Activated naive CD8-positive, alpha-beta T cell treated with anti-CD3 and anti-CD28 coated beads, Interleukin-2, amount 10 ng/mL, durations not matched to agents 7 days and 5 days (primary cell): ENCODE data around the gene KRTAP5-3. TPM values are rescaled to one million over a fixed set of nuclear protein-coding genes. Genes with fewer than 3 reads are reported as not detected.

Experiments
- ATAC-seq: fragments of 150-1000 bp; cut with Tn5 transposase; one replicate; pipeline ENCODE4 v1.10.0; 2021; ENCODE audit warnings: low read depth, moderate library complexity
- POLR2A ChIA-PET: fragments of 350-600 bp; sonication (Branson Sonifier 250); formaldehyde crosslinking; loops from one replicate; lab custom pipeline; 2021; ENCODE audit warnings: antibody characterized with exemption; lab: Charles Lee
- DNase-seq: peaks from one replicate; pipeline ENCODE4 v3.0.0; 2021
- H3K27ac Mint-ChIP-seq: one replicate; pipeline ENCODE4 v1.8.0; 2022; ENCODE audit warnings: mild to moderate bottlenecking, mixed read lengths
- H3K27me3 Mint-ChIP-seq: one replicate; pipeline ENCODE4 v1.8.0; 2022; ENCODE audit warnings: mild to moderate bottlenecking, moderate library complexity, mixed read lengths
- H3K36me3 Mint-ChIP-seq: one replicate; pipeline ENCODE4 v1.8.0; 2021; ENCODE audit warnings: mild to moderate bottlenecking, mixed read lengths
- H3K4me1 Mint-ChIP-seq: one replicate; pipeline ENCODE4 v1.8.0; 2021; ENCODE audit warnings: mixed read lengths
- H3K4me3 Mint-ChIP-seq: one replicate; pipeline ENCODE4 v1.8.0; 2022; ENCODE audit warnings: mild to moderate bottlenecking, moderate library complexity, mixed read lengths
- H3K9me3 Mint-ChIP-seq: one replicate; pipeline ENCODE4 v1.8.0; 2021; ENCODE audit warnings: mixed read lengths
- total RNA-seq, 2 experiments: library from RNA; stranded (reverse); gene quantifications; one replicate each; pipeline ENCODE4 v1.2.3, GENCODE V29; 2021

KRTAP5-3 gene, protein sequence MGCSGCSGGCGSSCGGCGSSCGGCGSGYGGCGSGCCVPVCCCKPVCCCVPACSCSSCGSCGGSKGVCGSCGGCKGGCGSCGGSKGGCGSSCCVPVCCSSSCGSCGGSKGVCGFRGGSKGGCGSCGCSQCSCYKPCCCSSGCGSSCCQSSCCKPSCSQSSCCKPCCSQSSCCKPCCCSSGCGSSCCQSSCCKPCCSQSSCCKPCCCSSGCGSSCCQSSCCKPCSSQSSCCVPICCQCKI
- not detected for total RNA-seq

DNA sequence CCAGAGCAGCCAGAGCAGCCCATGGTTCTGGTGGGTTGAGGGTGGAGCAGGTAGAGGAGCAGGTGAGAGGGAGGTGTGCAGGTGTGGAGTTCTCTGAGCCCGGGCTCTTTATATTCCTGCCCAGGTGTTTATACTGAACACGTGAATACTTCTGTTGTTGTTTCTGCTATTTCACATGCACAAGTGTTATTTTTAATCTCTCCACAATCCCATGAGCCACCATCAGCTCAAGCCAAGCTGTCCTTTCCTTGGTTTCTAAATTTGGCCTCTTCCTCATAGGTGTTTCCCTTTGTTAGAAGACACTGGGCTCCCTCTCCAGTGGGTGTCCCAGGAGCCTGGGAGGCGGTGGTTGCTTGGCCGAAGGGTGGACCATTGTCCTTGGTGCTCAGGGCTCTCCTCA is at the start of gene KRTAP5-3:
TSS of gene KRTAP5-3 (minus strand) at position 101 of the 400 bp plus-strand sequence. CDS start at position 23, 78 bp downstream.
- no peaks in the 10 kb centered on the region for H3K9me3 Mint-ChIP-seq
- no peak within 1 kb of the TSS for H3K4me3 Mint-ChIP-seq
- POLR2A ChIA-PET = no interaction called here
- peaks cover 12% of the 10 kb centered on the region for H3K27me3 Mint-ChIP-seq
- no peaks in the 10 kb centered on the region for H3K4me1 Mint-ChIP-seq
- no peak for ATAC-seq
- no peak within 1 kb of the TSS for H3K27ac Mint-ChIP-seq
- no peak for DNase-seq
- H3K36me3 Mint-ChIP-seq = no peaks in the 10 kb centered on the region

DNA sequence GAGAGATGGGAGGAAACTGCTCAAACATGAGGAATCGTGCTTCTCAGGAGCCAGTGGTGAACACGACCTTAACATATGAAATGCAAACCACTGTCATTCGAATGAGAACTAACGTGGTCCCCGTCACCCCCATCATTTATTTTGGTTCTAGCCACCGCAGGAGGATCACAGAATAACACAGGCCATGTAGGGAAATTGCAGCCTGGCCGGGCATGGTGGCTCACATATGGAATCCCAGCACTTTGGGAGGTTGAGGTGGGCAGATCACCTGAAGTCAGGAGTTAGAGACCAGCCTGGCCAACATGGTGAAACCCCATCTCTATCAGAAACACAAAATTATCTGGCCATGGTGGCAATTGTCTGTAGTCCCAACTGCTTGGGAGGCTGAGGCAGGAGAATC is 48.4 kb upstream of the KRTAP5-3 start:
- ATAC-seq = no peak
- H3K27ac Mint-ChIP-seq = no peak overlapping the region
- POLR2A ChIA-PET = no interaction called here
- H3K27me3 Mint-ChIP-seq = peaks cover 27% of the 10 kb centered on the region
- H3K4me3 Mint-ChIP-seq = no peak overlapping the region
- peak; percentile 10 for DNase-seq
- no peaks in the 10 kb centered on the region for H3K9me3 Mint-ChIP-seq
- H3K36me3 Mint-ChIP-seq = no peaks in the 10 kb centered on the region
- peaks cover 3% of the 10 kb centered on the region for H3K4me1 Mint-ChIP-seq

DNA sequence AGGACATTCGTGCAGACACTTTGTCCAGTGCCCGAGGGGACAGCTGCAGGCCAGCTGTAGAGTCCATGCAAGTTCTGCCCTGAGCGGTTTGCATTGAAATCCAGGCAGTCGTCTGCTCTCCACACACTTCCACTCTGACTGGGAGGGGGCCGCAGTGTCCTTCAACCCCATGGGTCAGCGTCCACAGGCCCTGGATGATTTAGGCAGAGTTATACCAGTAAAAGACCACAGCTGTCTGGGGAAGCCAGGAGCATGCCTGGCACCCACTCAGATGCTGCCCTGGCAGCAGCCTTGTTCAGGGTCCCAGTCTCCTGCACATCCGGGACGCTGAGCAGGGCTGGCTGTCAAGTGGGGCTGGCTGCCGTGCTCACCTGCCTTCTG is 47.8 kb upstream of the KRTAP5-3 start:
- H3K4me1 Mint-ChIP-seq = peaks cover 3% of the 10 kb centered on the region
- peaks cover 24% of the 10 kb centered on the region for H3K27me3 Mint-ChIP-seq
- H3K9me3 Mint-ChIP-seq = no peaks in the 10 kb centered on the region
- DNase-seq (peak; percentile 9), ATAC-seq (no peak)
- H3K36me3 Mint-ChIP-seq = no peaks in the 10 kb centered on the region
- POLR2A ChIA-PET = no interaction called here
- no peak overlapping the region for H3K27ac Mint-ChIP-seq
- no peak overlapping the region for H3K4me3 Mint-ChIP-seq

DNA sequence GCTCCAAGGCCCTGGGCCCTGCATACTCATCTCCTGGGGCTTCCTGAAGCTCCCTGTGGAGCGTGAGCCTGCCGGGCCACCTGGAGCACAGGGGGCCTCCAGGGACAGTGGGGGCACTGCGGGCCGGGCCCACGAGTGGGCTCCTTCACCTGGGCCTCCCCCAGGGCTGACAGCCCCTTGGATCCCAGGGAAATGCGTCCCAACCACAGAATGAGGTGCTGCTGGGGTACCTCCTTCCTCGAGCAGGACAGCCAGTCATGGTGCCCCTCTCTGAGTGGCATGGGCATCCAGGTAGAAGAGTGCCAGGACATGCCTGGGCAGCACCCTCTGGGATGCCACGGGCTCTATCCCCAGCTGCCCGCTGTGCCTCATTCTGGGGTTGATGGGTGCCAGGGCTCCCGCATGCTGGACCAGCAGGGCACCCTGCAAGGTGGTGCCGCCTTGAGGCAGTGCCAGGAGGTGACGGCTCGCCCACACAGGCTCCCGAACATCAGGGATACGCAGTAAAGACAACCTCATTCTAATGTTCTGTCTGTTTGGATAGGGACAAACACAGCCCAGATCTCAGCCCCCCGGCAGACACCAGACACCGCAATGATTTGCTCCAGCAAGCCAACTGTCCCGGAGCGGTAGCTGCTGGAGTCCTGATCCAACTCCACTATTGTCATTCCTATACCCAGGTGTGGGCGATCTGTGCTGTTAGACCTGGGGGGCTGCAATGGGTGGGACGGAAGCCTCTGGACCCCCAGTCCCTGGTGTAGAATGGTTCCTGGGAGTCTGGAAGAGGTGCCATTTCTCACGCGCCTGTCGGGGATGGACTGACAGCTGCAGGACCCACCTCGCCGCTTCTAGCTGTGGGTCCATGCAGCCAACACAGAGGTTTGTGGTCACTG is 47.2 kb upstream of the KRTAP5-3 start:
- H3K27me3 Mint-ChIP-seq = peaks cover 24% of the 10 kb centered on the region
- no peaks in the 10 kb centered on the region for H3K36me3 Mint-ChIP-seq
- H3K4me3 Mint-ChIP-seq = no peak overlapping the region
- peaks cover 3% of the 10 kb centered on the region for H3K4me1 Mint-ChIP-seq
- no peaks in the 10 kb centered on the region for H3K9me3 Mint-ChIP-seq
- no peak overlapping the region for H3K27ac Mint-ChIP-seq
- DNase-seq (peak; percentile 22), ATAC-seq (no peak)
- POLR2A ChIA-PET = no interaction called here

DNA sequence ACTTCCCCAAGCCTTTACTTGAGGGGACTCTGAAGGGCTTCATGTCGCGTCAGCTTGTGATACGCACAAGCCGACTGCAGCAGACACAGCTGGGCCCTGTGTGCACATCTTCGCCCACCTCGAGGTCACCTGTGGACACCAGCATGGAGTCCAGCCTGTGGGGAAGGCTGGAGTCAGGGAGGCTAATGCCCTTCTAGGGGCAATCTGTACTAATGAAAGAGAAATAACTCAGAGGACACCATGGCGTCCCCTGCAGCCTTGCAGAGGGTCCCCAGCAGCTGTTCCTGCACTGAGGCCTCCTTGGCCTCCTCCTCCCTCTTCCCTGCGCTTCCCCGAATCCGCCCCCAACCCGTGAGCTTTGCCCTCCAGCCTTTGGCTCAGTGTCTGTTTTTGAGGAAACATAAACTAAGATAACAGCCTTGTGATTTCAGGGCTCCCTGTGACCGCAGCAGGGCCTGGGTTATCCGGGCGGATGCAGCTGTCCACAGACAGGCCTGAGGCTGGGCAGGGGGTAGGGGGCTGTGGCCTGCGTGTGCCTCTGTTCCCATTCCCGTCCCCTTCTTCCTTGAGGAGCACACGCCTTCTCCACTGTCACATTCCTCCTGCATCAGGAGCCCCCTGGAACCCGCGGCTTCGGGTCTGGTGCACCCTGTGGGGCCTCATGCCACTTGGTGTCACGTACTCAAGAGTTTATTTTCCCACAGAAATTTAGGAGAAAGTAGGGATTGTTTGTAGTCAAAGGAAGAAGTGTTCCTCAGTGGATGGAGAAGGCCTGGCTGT is 46.3 kb upstream of the KRTAP5-3 start:
- Mint-ChIP-seq H3K27me3 (peaks cover 17% of the 10 kb centered on the region), H3K27ac (no peak overlapping the region), H3K36me3 (no peaks in the 10 kb centered on the region), H3K4me3 (no peak overlapping the region), H3K9me3 (no peaks in the 10 kb centered on the region), H3K4me1 (peaks cover 3% of the 10 kb centered on the region)
- POLR2A ChIA-PET = no interaction called here
- ATAC-seq (no peak), DNase-seq (peak; percentile 15)

DNA sequence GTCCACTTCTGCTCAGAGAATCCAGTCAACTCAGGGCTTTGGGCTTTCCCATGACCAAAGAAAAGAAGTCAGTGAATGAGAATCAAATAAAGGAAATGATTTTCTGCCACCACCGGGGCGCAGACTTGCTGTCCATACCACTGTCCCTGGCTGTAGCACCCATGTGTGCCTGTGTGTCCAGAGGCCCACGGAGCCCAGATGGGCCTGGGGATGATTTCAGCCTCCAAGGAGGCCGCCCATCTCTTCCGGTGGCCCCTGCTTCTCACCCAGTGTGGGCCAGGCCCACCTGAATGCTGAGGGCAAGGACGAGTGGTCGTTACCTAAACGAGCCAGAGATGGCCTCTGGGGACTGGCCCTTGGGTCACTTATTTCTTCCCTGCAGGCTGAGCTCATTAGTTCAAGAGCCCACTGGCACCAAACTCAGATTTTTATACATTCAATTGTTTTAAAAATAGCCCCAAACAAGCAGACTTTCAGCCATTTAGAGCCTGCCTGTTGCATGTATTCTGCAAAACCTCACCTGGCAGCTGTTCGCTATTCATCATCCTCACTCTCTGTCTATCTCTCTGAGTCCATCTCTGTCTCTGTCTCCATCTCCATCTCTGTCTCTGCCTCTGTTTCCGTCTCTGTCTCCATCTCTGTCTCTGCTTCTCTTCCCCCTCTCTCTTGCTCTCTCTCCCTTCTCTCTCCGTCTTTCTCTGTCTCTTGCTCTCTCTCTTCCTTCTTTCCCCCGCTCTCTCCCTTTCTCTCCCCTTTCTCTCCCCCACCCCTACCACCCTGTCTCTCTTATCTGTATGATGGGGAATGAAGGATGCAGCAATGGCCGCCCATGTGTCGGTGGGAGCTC is 45.5 kb upstream of the KRTAP5-3 start:
- no peak for ATAC-seq
- H3K27ac Mint-ChIP-seq = no peak overlapping the region
- H3K4me3 Mint-ChIP-seq = no peak overlapping the region
- H3K4me1 Mint-ChIP-seq = no peaks in the 10 kb centered on the region
- H3K36me3 Mint-ChIP-seq = no peaks in the 10 kb centered on the region
- no peak for DNase-seq
- POLR2A ChIA-PET = interaction anchor here (1.0 kb wide), 1 partner anchor 179 kb away, joined by 5 read pairs; no protein-coding TSS in a partner anchor
- H3K27me3 Mint-ChIP-seq = peaks cover 10% of the 10 kb centered on the region
- no peaks in the 10 kb centered on the region for H3K9me3 Mint-ChIP-seq

DNA sequence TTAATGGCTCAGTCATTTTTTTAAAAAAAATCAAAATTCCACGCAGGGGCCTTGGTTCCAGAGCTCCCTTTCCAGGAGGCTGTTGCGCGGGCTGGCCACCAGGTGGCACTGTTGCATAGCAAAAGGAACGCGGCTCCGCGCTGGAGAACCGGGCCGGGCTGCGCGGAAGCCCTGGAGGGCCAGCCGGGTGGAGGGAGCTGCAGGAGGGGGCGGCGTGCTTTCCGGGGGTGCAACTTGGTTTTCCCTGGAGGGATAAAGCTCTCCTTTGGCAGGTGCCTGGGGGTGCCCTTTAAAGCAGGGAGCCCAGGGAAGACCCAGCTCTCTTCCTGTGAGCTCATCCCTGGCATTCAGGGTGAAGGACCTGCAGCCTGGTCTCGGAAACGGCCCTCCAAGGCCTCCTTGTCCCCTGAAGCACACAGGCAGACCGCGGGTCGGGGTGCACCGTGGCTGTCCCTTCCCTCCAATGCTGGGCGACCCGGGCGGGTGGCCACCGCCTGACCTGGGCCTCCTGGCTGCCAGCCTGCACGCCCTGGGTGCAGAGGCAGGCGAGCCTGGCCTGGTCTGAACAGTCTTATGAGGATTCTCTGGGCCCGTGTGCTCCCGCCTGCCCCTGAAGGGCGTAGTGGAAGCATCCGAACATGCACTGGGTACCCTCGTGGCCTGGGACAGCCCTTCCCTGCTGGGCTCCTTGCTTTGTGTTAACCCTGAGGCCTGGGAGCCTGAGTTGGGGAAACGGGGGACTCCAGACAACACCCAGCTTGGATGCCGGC is 44.7 kb upstream of the KRTAP5-3 start:
- Mint-ChIP-seq H3K36me3 (no peaks in the 10 kb centered on the region), H3K4me1 (no peaks in the 10 kb centered on the region), H3K27me3 (peaks cover 8% of the 10 kb centered on the region), H3K4me3 (no peak overlapping the region), H3K27ac (no peak overlapping the region), H3K9me3 (no peaks in the 10 kb centered on the region)
- POLR2A ChIA-PET = interaction anchor here (1.0 kb wide), 2 partner anchors 180 to 349 kb away, joined by 3 to 5 read pairs; no protein-coding TSS in a partner anchor
- peak; percentile 70 for ATAC-seq
- peak; percentile 84 for DNase-seq

DNA sequence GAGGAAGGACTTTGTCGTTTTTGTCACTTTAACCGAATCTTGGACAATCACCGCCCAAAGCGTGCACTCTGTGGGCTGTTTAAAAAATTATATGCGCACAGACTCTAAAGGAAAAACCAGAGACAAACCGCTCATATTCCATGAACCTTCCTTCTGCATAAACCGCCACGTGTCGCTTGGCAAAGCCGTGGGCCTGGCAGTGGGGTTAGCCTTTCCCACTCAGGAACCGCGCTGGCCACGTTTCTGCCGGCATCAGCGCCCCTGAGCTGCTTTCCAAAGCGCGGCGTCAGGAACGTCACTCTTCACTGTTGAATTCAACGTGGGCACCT is 44.1 kb upstream of the KRTAP5-3 start:
- DNase-seq (no peak), ATAC-seq (no peak)
- H3K27me3 Mint-ChIP-seq = peaks cover 8% of the 10 kb centered on the region
- no peaks in the 10 kb centered on the region for H3K9me3 Mint-ChIP-seq
- H3K36me3 Mint-ChIP-seq = no peaks in the 10 kb centered on the region
- POLR2A ChIA-PET = interaction anchor here (1.0 kb wide), 2 partner anchors 180 to 349 kb away, joined by 3 to 5 read pairs; no protein-coding TSS in a partner anchor
- no peak overlapping the region for H3K27ac Mint-ChIP-seq
- H3K4me3 Mint-ChIP-seq = no peak overlapping the region
- no peaks in the 10 kb centered on the region for H3K4me1 Mint-ChIP-seq

DNA sequence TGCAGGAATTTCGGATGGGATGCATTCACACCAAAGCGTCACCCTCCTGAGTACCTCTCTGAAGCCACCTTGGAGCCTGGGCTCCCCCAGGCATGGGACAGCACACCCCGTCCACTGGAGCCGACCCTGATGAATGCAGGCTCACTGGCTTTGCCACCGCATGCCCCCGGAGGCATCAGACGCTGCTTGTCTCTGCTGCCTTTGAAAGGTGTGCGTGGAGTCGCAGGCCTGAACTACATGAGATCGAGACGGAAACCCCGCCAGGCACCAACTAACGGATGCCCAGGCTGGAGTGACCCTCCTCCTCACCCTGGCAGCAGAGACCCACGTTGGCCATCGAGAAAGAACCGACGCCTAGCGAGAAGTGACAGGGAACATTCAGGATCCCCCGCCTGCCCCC is 43.8 kb upstream of the KRTAP5-3 start:
- no peaks in the 10 kb centered on the region for H3K36me3 Mint-ChIP-seq
- H3K4me3 Mint-ChIP-seq = no peak overlapping the region
- H3K4me1 Mint-ChIP-seq = no peaks in the 10 kb centered on the region
- no peaks in the 10 kb centered on the region for H3K9me3 Mint-ChIP-seq
- peaks cover 8% of the 10 kb centered on the region for H3K27me3 Mint-ChIP-seq
- H3K27ac Mint-ChIP-seq = no peak overlapping the region
- POLR2A ChIA-PET = interaction anchor here (1.0 kb wide), 1 partner anchor 350 kb away, joined by 3 read pairs; no protein-coding TSS in a partner anchor
- peak; percentile 17 for DNase-seq
- no peak for ATAC-seq

DNA sequence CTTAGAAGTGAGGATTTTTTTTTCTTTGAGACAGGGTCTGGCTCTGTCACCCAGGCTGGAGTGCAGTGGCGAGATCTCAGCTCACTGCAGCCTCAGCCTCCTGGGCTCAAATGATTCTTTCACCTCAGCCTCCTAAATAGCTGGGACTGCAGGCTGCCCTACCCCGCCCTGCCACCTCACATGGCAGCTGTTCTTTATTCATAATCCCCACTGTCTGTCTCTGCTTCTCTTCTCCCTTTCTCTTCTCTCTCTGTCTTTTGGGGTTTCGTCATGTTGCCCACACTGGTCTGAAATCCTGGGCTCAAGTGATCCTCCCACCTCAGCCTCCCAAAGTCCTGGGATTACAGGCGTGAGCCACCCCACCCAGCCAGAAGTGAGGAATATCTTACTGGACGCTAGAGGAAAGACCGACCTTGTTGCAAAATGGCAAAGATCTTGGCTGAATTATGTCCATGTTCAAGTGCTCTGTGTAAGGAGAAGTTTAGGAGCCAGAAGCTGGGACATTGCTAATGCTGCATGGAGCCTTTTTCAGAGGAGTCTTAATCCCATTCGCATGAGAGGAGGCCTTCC is 43.2 kb upstream of the KRTAP5-3 start:
- Mint-ChIP-seq H3K27me3 (peaks cover 8% of the 10 kb centered on the region), H3K4me1 (no peaks in the 10 kb centered on the region), H3K27ac (no peak overlapping the region), H3K4me3 (no peak overlapping the region), H3K36me3 (no peaks in the 10 kb centered on the region), H3K9me3 (no peaks in the 10 kb centered on the region)
- POLR2A ChIA-PET = no interaction called here
- ATAC-seq = no peak
- no peak for DNase-seq

DNA sequence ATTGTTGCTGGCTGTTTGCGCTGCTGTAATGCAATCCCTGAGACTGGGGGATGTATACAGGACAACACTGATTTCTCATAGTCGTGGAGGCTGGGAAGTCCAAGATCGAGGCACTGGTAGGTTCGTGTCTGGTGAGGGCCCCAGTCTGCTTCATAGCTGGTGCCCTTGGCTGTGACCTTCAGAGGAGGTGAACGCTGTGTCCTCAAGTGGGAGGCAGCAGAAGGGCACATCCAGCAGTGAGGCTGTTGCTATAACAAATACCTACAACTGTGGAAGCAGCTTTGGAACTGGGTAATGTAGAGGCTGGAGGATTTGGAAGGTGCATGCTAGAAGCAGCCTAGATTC is 42.6 kb upstream of the KRTAP5-3 start:
- DNase-seq = no peak
- H3K4me3 Mint-ChIP-seq = no peak overlapping the region

More for the DNA sequence above, 42.6 kb upstream of the KRTAP5-3 start:
- POLR2A ChIA-PET = no interaction called here
- H3K27me3 Mint-ChIP-seq = peaks cover 8% of the 10 kb centered on the region
- H3K4me1 Mint-ChIP-seq = no peaks in the 10 kb centered on the region
- H3K9me3 Mint-ChIP-seq = no peaks in the 10 kb centered on the region
- no peaks in the 10 kb centered on the region for H3K36me3 Mint-ChIP-seq
- ATAC-seq = no peak
- no peak overlapping the region for H3K27ac Mint-ChIP-seq
